Right lobe of liver (tissue), 6 donors: ENCODE data around the gene C2orf81. TPM values are rescaled to one million over a fixed set of nuclear protein-coding genes. Genes with fewer than 3 reads are reported as not detected.

Experiments used
- ATAC-seq, 4 donors: fragments of 200-7000 bp; cut with Tn5 transposase; one replicate each; pipeline ENCODE4 v1.9.1; 2020; ENCODE audit warnings: mild to moderate bottlenecking in 4 of 4, moderate library complexity in 4 of 4
- DNase-seq, 3 donors: peaks; one replicate each; pipeline ENCODE4 v3.0.0-alpha.2; 2020
- H3K27ac ChIP-seq, 3 donors: fragments of 200-600 bp; one replicate each; pipeline ENCODE4 v1.8.0; 2022
- H3K27me3 ChIP-seq, 2 donors: fragments of 200-600 bp; one replicate each; pipeline ENCODE4 v1.8.0; 2022
- H3K36me3 ChIP-seq, 4 donors: fragments of 200-600 bp; sonication (generic) in 1 of 4; one replicate each; pipeline versions ENCODE4 v1.5.1 to v1.8.0; 2017 to 2022; ENCODE audit warnings: control low read depth in 1 of 4
- H3K4me1 ChIP-seq, 4 donors: fragments of 200-600 bp; sonication (generic) in 1 of 4; one replicate each; pipeline versions ENCODE4 v1.5.1 to v1.8.0; 2017 to 2022; ENCODE audit warnings: control low read depth in 1 of 4
- H3K4me3 ChIP-seq, 3 donors: fragments of 200-600 bp; one replicate each; pipeline ENCODE4 v1.8.0; 2022
- H3K9me3 ChIP-seq, 4 donors: fragments of 200-600 bp; sonication (generic) in 1 of 4; one replicate each; pipeline versions ENCODE4 v1.5.1 to v1.8.0; 2017 to 2022; ENCODE audit warnings: control low read depth in 1 of 4
- POLR2A ChIP-seq: fragments of 450-650 bp; IDR thresholded peaks from one replicate; pipeline ENCODE4 v1.6.1; 2017; ENCODE audit warnings: antibody characterized with exemption, mild to moderate bottlenecking
- WGBS: methylation state at CpG from one replicate; pipeline ENCODE4 v1.1.6; 2018; ENCODE audit warnings: low coverage, low lambda C conversion rate; ENCODE audit not compliant: insufficient coverage; ENCODE audit errors: missing lambda C conversion rate; 5-methylcytosine and 5-hydroxymethylcytosine counted together
- intact Hi-C, 2 donors: fragments of 100-400 bp; cut with DNase I; formaldehyde crosslinking; loops; one replicate each; pipeline versions ENCODE4 v1.11.2 to v1.14.1; 2022
- total RNA-seq, 6 experiments: library from RNA; depleted of rRNA in 2 of 6; stranded (reverse); fragments of >200 nt in 2 of 6; fragmentation: NEBNext Ultra II Directional in 3 of 6; extraction: Animal tissue kit (Norgen Biotek cat#: 25700) in 3 of 6; gene quantifications; one replicate each; pipeline versions ENCODE4 v1.1.0 to v1.2.4, GENCODE V29; 2016 to 2023
- TF ChIP-seq, protein P1 (sequence below), 4 donors: fragments of 200-600 bp in 3 of 4; fragments of 450-650 bp in 1 of 4; IDR thresholded peaks; one replicate each; pipeline versions ENCODE4 v1.5.1 to v1.8.0; 2016 to 2022; ENCODE audit warnings: antibody characterized with exemption in 4 of 4, mild to moderate bottlenecking in 2 of 4
- donor health status: DM: no; HTN: yes; CAD: no.
- donor health status: DM: no; HTN: no; CAD: no.
- donor health status: DM: no; HTN: no; CAD: no.
- donor health status: DM: no; HTN: yes; CAD: no.
- donor health status: DM: no; HTN: yes; CAD: no.

Gene C2orf81
- total RNA-seq, 6 experiments from 2014 or later: 0.18 to 0.56 (median 0.31) TPM; not detected in 1

DNA sequence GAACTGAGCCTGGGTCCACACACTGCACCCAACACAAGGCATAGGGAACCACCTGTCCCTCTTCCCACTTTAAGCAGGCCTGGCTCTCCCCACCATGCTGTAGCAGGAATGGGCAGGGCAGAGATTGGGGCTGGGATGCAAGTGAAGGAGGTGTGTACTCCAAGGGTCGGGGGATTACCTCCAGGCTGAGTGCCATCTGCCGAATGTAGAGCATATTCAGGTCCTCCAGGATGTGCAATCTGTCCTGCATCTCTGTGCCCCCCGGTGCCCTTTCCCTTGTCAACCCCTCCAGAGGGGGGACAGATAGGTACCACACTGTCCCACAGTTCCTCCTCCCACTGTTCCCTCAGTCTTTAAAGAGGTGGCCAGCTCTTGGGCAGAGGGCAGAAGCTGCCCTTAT is 18.0 kb upstream of the C2orf81 start:
- no peaks in the 10 kb centered on the region for H3K9me3 ChIP-seq
- peak overlapping the region; percentile 67 to 79 (median 67) for H3K4me3 ChIP-seq
- peaks cover 0 to 3% (median 0%) of the 10 kb centered on the region in 4 donors for H3K36me3 ChIP-seq
- WGBS: 20% methylated on average over 1 of the region's 3 CpGs
- DNase-seq: peak in 1 of 3 donors; percentile 41
- H3K4me1 ChIP-seq: peaks cover 0 to 47% (median 18%) of the 10 kb centered on the region in 4 donors
- peak overlapping the region in 1 of 3 donors; percentile 72 for H3K27ac ChIP-seq
- no peak for TF ChIP-seq POLR2A
- TF ChIP-seq, protein P1, sequence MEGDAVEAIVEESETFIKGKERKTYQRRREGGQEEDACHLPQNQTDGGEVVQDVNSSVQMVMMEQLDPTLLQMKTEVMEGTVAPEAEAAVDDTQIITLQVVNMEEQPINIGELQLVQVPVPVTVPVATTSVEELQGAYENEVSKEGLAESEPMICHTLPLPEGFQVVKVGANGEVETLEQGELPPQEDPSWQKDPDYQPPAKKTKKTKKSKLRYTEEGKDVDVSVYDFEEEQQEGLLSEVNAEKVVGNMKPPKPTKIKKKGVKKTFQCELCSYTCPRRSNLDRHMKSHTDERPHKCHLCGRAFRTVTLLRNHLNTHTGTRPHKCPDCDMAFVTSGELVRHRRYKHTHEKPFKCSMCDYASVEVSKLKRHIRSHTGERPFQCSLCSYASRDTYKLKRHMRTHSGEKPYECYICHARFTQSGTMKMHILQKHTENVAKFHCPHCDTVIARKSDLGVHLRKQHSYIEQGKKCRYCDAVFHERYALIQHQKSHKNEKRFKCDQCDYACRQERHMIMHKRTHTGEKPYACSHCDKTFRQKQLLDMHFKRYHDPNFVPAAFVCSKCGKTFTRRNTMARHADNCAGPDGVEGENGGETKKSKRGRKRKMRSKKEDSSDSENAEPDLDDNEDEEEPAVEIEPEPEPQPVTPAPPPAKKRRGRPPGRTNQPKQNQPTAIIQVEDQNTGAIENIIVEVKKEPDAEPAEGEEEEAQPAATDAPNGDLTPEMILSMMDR (IDR thresholded peaks at IDR 0.05): no peak
- no peaks in the 10 kb centered on the region for H3K27me3 ChIP-seq
- no peak for ATAC-seq
- intact Hi-C loops: no loop called here

DNA sequence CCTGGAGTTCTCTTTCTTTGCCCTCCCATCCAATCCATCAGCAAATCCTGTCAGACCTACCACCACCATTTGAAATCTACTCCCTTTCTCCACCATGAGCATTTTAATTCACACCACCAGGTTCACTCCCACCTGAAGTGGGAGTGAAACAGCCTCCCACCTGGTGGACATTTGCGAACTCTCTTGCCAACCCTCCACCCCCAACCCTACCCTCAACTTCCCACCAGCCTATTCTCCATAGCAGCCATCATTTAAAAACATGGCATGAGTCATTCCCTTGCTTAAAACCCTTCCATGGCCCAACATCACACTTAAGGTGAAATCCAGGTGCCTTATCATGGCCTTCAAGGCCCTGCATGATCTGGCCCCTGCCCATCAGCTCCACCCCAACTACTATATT is 16.8 kb upstream of the C2orf81 start:
- no peak overlapping the region for H3K4me3 ChIP-seq
- intact Hi-C loops: no loop called here
- no peak for DNase-seq
- H3K27me3 ChIP-seq: no peaks in the 10 kb centered on the region
- TF ChIP-seq POLR2A: no peak
- TF ChIP-seq, protein P1 (IDR thresholded peaks at IDR 0.05): no peak
- H3K27ac ChIP-seq: no peak overlapping the region
- 100% methylated on average over 1 of the region's 1 CpG for WGBS
- H3K4me1 ChIP-seq: peaks cover 0 to 36% (median 12%) of the 10 kb centered on the region in 4 donors
- H3K36me3 ChIP-seq: peaks cover 0 to 3% (median 0%) of the 10 kb centered on the region in 4 donors
- ATAC-seq: no peak
- no peaks in the 10 kb centered on the region for H3K9me3 ChIP-seq

GRCh38 chr2:74436848-74437695 is 15.7 kb upstream of the C2orf81 start:
- no peak overlapping the region for H3K4me3 ChIP-seq
- 69% methylated on average over 4 of the region's 6 CpGs for WGBS
- DNase-seq (no peak), ATAC-seq (no peak)
- TF ChIP-seq, protein P1 (IDR thresholded peaks at IDR 0.05): no peak
- TF ChIP-seq POLR2A: no peak
- H3K27ac ChIP-seq: no peak overlapping the region
- H3K4me1 ChIP-seq: peaks cover 0 to 27% (median 9%) of the 10 kb centered on the region in 4 donors
- H3K9me3 ChIP-seq: no peaks in the 10 kb centered on the region
- no peaks in the 10 kb centered on the region for H3K27me3 ChIP-seq
- H3K36me3 ChIP-seq: peaks cover 0 to 6% (median 2%) of the 10 kb centered on the region in 4 donors
- intact Hi-C loops: no loop called here

DNA sequence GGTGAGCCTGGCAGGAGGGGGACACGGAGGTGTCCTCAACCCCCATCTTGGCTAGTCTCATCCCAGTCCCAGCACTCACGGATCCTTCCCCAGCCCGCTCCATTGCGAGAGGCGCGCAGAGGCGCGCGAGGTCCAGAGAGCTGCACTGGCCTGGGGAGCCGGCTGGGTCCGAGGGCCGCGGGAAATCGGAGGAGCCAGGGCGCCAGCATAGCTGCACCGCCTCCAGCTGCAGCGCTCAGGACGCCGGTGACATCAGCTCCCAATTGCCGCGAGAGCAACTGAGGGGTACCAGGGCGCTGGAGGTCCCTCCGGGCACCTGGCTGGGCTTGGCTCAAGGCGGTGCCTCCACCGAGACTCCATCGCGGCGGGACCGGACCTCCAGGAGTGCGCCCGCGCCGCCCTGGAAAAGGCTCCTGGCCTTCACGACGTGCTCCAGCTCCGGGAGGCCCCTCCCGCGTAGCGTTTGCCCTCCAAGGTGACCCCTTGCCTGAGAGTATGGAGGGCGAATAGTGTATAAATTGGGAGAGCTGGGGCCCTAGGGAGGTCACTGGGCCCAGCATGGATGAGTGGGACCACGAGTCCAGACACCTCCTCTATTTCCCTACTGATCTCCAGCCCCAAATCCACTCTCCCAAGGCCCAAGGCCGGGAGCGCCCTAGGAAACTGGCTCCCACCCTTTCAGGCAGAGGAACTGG is 14.8 kb upstream of the C2orf81 start:
- no peaks in the 10 kb centered on the region for H3K27me3 ChIP-seq
- peaks cover 0 to 32% (median 11%) of the 10 kb centered on the region in 4 donors for H3K4me1 ChIP-seq
- intact Hi-C loops: no loop called here
- H3K36me3 ChIP-seq: peaks cover 0 to 13% (median 3%) of the 10 kb centered on the region in 4 donors
- DNase-seq (peak in 1 of 3 donors; percentile 45), ATAC-seq (no peak)
- TF ChIP-seq, protein P1 (IDR thresholded peaks at IDR 0.05): no peak
- no peak for TF ChIP-seq POLR2A
- H3K9me3 ChIP-seq: no peaks in the 10 kb centered on the region
- H3K4me3 ChIP-seq: no peak overlapping the region
- H3K27ac ChIP-seq: no peak overlapping the region
- 100% methylated on average over 2 of the region's 43 CpGs for WGBS
